Cardiac fibroblast (primary cell): ENCODE results near the gene CHRNA5.
"Not testable (repeated sequence)": the region's sequence is repeated elsewhere in the genome, so short reads cannot be mapped to it uniquely, and the experiment has no call there.

Experiments
- DNase-seq, 2 donors: peaks; one replicate each; pipeline versions ENCODE4 v3.0.0 to v3.0.0-alpha.2; 2010; ENCODE audit warnings: low read depth in 2 of 2
- H3K4me3 ChIP-seq, 2 donors: replicated peaks in 1 of 2; 1 replicate in 1 of 2; 2 replicates in 1 of 2; pipeline ENCODE4 v1.5.1; 2011; ENCODE audit warnings: low read depth in 2 of 2, low read length in 2 of 2, mild to moderate bottlenecking in 2 of 2, moderate library complexity in 1 of 2
- TF ChIP-seq, protein P1 (sequence below): IDR thresholded peaks from one replicate; pipeline ENCODE4 v1.5.1; 2011; ENCODE audit warnings: low read depth, mild to moderate bottlenecking, low read length, inconsistent platforms

The CHRNA5 gene

DNA sequence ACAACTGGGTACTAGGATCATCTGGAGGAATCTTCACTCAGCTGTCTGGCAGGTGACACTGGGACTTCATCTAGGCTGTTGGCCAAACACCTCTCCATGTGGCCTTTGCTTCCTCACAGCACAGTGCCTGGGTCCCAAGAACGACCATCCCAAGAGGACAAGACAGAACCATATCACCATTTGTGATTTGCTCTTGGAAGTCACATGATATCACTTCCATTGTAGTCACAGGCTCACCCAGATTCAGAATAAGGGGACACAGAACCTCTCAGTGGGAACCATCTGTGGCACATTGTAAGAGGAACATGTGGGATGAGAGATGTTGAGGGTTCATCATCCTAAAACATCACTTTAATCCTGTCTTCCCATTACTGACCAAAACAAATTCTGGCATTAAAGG is 27.0 kb upstream of the CHRNA5 start:
- TF ChIP-seq, protein P1, sequence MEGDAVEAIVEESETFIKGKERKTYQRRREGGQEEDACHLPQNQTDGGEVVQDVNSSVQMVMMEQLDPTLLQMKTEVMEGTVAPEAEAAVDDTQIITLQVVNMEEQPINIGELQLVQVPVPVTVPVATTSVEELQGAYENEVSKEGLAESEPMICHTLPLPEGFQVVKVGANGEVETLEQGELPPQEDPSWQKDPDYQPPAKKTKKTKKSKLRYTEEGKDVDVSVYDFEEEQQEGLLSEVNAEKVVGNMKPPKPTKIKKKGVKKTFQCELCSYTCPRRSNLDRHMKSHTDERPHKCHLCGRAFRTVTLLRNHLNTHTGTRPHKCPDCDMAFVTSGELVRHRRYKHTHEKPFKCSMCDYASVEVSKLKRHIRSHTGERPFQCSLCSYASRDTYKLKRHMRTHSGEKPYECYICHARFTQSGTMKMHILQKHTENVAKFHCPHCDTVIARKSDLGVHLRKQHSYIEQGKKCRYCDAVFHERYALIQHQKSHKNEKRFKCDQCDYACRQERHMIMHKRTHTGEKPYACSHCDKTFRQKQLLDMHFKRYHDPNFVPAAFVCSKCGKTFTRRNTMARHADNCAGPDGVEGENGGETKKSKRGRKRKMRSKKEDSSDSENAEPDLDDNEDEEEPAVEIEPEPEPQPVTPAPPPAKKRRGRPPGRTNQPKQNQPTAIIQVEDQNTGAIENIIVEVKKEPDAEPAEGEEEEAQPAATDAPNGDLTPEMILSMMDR: no peak
- no peak for DNase-seq
- H3K4me3 ChIP-seq: no peak overlapping the region

DNA sequence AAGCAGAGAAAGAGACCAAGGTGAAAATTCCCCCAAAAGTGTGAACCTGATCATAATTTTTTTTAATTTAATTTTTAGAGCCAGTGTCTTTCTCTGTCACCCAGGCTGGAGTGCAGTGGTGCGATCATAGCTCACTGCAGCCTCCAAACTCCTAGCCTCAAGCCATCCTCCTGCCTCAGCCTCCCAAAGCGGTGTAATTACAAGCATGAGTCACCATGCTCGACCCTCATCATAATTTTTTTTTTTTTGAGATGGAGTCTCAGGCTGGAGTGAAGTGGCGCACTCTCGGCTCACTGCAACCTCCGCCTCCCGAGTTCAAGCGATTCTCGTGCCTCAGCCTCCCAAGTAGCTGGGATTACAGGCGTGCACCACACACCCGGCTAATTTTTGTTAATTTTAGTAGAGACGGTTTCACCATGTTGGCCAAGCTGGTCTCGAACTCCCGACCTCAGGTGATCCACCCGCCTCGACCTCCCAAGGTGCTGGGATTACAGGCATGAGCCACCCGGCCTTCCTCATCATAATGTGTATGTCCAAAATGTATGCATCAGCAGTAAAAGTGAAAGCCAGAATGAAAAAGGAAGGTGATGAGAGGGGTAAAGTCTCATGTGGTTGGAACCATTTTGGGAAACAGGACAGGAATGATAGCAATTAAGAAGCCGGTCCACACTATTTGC is 25.7 kb upstream of the CHRNA5 start:
- not testable (repeated sequence) for DNase-seq
- peak overlapping the region; percentile 78 to 95 for H3K4me3 ChIP-seq

DNA sequence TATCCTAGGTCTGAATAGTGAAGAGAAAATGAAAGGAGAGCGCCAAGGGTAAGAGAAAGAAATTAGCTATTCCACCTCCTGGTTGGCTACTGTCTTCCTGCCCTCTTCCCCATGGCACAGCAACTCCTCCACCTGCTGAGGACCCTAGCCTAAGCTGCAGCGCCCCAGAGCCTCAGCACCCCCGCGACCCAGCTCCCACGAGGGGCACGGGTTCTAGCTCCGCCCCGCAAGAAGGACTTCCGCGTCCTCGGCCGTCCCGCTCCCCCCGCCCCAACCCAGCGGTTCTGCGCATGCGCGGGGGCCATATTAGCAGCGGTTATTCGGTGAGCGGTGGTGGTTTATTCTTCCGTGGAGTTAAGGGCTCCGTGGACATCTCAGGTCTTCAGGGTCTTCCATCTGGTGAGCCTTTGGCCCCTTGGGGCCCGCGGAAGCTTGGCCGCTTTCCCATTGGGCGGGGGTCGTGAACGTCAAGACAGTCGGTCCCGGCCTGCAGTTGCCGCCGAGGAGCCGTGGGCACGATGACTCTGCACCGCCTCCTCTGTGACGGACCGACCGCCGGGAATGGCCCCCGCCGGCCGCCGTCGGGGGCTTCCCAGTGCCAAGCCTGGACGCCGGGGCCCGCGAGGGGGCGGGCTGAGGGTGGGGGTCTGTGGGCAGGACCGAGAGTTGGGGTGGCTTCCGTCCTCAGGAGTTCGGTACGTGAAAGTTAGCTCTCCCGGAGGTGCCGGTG is 25.0 kb upstream of the CHRNA5 start, which contains the start of gene PSMA4:
TSS of gene PSMA4 (plus strand) at position 304 of the 730 bp plus-strand sequence. CDS start 1,484 bp downstream, outside the sequence.
- DNase-seq: peak; percentile 89 to 90
- peak within 1 kb of the TSS; percentile 78 to 95 for H3K4me3 ChIP-seq
- TF ChIP-seq, protein P1: peak; percentile 10

DNA sequence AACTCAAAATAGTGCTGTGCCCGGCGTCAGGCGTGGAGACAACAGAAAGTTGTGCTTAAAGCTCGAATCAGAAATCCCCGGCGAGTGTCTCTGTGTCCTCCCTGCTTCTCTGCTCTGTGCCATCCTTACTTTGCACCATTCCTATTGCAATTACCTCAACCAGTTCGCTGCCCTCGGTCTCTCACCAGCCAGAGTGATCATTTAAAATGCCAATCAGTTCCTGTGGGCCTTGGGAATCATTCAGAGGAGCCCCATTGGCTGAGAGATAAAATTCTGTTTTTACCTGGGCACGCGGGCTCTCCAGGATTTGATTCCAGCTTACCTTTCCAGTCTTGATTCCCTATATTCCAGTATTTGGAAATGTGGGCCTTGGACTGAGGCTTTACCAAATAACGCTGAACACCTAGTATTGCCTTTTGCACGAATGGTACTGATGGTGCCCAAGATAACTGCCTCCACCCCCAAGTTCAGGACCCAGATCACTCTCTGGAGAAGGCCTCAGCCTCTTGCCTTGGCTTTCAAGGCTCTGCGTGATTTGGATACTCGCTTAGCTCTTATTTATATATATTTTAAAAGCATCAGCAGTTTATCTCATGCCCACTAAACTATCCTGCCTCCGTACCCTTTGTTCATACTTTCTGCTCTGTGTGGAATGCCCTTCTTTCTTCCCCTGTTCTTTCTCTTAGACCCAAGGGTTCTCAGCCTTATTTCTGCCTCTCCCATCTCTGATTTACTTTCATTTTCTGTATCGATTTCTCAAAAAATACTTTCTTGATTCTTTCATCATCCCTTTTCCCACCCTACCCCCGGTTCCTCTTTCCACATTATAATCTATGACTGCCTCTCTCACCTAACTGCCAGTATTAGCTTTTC is 24.2 kb upstream of the CHRNA5 start:
- TF ChIP-seq, protein P1: no peak
- DNase-seq: peak; percentile 4 to 9
- peak overlapping the region; percentile 78 to 95 for H3K4me3 ChIP-seq

DNA sequence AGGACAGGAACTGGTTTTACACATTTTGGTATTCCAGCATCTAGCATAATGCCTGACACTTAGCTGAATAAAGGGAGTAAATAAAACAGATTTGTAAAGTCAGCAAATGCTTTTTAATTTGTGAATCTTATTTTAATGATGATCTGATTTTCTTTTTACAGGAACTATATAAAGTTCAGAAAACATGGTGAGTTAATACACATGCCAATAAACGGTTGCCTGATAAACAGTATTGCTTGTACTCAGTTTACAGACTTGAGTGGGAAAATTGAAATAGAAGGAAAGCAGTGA is 23.6 kb upstream of the CHRNA5 start:
- H3K4me3 ChIP-seq: peak overlapping the region; percentile 78 to 95
- TF ChIP-seq, protein P1: no peak

DNA sequence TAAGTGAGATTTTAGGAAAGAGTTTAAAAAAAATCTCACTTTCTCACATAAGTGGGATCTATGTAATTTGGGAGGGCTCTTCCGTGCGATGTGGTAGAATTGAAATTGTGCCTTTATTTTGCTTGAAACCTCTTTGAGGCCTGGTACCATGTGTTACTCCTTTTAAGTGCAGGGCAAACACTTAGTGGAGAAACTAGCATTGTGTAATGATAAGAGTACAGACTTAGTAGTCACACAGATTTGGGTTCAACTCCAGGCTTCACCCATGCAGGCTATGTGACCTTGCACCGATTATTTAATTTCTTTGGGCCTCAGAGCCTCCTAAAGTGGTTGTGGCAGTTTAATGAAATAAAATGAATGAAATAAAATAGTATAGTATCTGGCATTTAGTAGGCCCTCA is 22.7 kb upstream of the CHRNA5 start:
- TF ChIP-seq, protein P1: no peak
- H3K4me3 ChIP-seq: no peak overlapping the region
- no peak for DNase-seq

More for the DNA sequence above, 23.6 kb upstream of the CHRNA5 start:
- no peak for DNase-seq

DNA sequence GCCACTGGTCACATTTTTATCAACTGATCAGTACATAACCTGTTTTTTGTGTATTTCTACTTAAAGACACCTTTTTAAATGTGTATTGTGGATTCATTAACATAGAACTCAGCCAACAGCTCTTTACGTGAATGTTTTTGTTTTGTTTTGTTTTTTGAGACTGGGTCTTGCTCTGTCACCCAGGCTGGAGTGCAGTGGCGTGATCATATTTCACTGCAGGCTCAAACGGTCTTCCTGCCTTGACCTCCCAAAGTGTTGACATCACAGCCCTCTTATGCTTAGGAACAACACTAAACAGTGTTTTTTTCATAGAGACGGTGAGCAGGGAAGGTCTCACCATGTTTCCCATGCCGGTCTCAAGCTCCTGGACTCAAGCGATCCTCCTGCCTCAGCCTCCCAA is 15.1 kb upstream of the CHRNA5 start:
- TF ChIP-seq, protein P1: no peak
- DNase-seq: no peak
- no peak overlapping the region for H3K4me3 ChIP-seq
